Activated CD8-positive, alpha-beta memory T cell treated with anti-CD3 and anti-CD28 coated beads, Interleukin-2, amount 10 ng/mL, durations not matched to agents 7 days and 5 days (primary cell): Measurements from ENCODE around the gene IDH3B. TPM values are rescaled to one million over a fixed set of nuclear protein-coding genes. Genes with fewer than 3 reads are reported as not detected.
"Not testable (repeated sequence)": the region's sequence is repeated elsewhere in the genome, so short reads cannot be mapped to it uniquely, and the experiment has no call there.

Experiments
- ATAC-seq: fragments of 150-1000 bp; cut with Tn5 transposase; one replicate; pipeline ENCODE4 v1.10.0; 2021; ENCODE audit warnings: moderate library complexity
- CTCF ChIA-PET: fragments of 350-600 bp; sonication (Branson Sonifier 250); formaldehyde crosslinking; loops from one replicate; lab custom pipeline; 2021; ENCODE audit warnings: antibody characterized with exemption; lab: Charles Lee
- DNase-seq: peaks from one replicate; pipeline ENCODE4 v3.0.0-alpha.2; 2020
- H3K27ac Mint-ChIP-seq: one replicate; pipeline ENCODE4 v1.8.0; 2021; ENCODE audit warnings: mild to moderate bottlenecking, mixed read lengths
- H3K27me3 Mint-ChIP-seq: one replicate; pipeline ENCODE4 v1.8.0; 2021; ENCODE audit warnings: mixed read lengths
- H3K36me3 Mint-ChIP-seq: one replicate; pipeline ENCODE4 v1.8.0; 2021; ENCODE audit warnings: mild to moderate bottlenecking, mixed read lengths
- H3K4me1 Mint-ChIP-seq: one replicate; pipeline ENCODE4 v1.8.0; 2021; ENCODE audit warnings: mixed read lengths
- H3K4me3 Mint-ChIP-seq: one replicate; pipeline ENCODE4 v1.8.0; 2021; ENCODE audit warnings: mild to moderate bottlenecking, moderate library complexity, mixed read lengths
- H3K9me3 Mint-ChIP-seq: one replicate; pipeline ENCODE4 v1.8.0; 2022; ENCODE audit warnings: low read depth, mixed read lengths
- total RNA-seq, 2 experiments: library from RNA; stranded (reverse); gene quantifications; one replicate each; pipeline ENCODE4 v1.2.3, GENCODE V29; 2021

IDH3B gene
- total RNA-seq, 2 experiments from 2014 or later, result 91.4 to 96.0 TPM

GRCh38 chr20:2692886-2693285 is 28.9 kb upstream of the IDH3B start:
- Mint-ChIP-seq H3K4me1 (peaks cover 21% of the 10 kb centered on the region), H3K4me3 (no peak overlapping the region), H3K9me3 (no peaks in the 10 kb centered on the region), H3K27ac (no peak overlapping the region), H3K36me3 (peaks cover 2% of the 10 kb centered on the region), H3K27me3 (peaks cover 57% of the 10 kb centered on the region)
- ATAC-seq (peak; percentile 8), DNase-seq (no peak)
- CTCF ChIA-PET, result interaction anchor here (0.9 to 1.6 kb wide), 3 partner anchors 14 to 49 kb away, joined by 3 to 8 read pairs (median 3); no protein-coding TSS in a partner anchor

- H3K27me3 Mint-ChIP-seq, result peaks cover 57% of the 10 kb centered on the region
- peaks cover 26% of the 10 kb centered on the region for H3K4me1 Mint-ChIP-seq
- H3K9me3 Mint-ChIP-seq, result no peaks in the 10 kb centered on the region
- H3K4me3 Mint-ChIP-seq, result peak within 1 kb of the TSS; percentile 73
- CTCF ChIA-PET, result interaction anchor here (0.9 to 1.6 kb wide), 5 partner anchors 15 to 61 kb away, joined by 3 to 8 read pairs (median 3); no protein-coding TSS in a partner anchor
- H3K36me3 Mint-ChIP-seq, result peaks cover 2% of the 10 kb centered on the region
- H3K27ac Mint-ChIP-seq, result no peak within 1 kb of the TSS
- DNase-seq (no peak), ATAC-seq (peak; percentile 20)
Observed at GRCh38 chr20:2692036-2692885, 28.2 kb upstream of the IDH3B start, which contains the start of gene EBF4. TSS of gene EBF4 (plus strand) at chr20:2692780. CDS start at chr20:2693646, 866 bp downstream.

GRCh38 chr20:2691663-2692035 is 27.6 kb upstream of the IDH3B start:
- Mint-ChIP-seq H3K27ac (no peak overlapping the region), H3K4me3 (peak overlapping the region; percentile 73)

GRCh38 chr20:2691127-2691526 is 27.1 kb upstream of the IDH3B start:
- H3K27me3 Mint-ChIP-seq, result peaks cover 55% of the 10 kb centered on the region
- CTCF ChIA-PET, result interaction anchor here (1.5 kb wide), 1 partner anchor 50 kb away, joined by 4 read pairs; no protein-coding TSS in a partner anchor
- no peaks in the 10 kb centered on the region for H3K9me3 Mint-ChIP-seq
- peak overlapping the region; percentile 73 for H3K4me3 Mint-ChIP-seq
- no peak for ATAC-seq
- H3K36me3 Mint-ChIP-seq, result peaks cover 2% of the 10 kb centered on the region
- H3K27ac Mint-ChIP-seq, result no peak overlapping the region
- no peak for DNase-seq
- H3K4me1 Mint-ChIP-seq, result peaks cover 26% of the 10 kb centered on the region

More at GRCh38 chr20:2691663-2692035, 27.6 kb upstream of the IDH3B start:
- no peaks in the 10 kb centered on the region for H3K9me3 Mint-ChIP-seq
- peaks cover 53% of the 10 kb centered on the region for H3K27me3 Mint-ChIP-seq
- DNase-seq (no peak), ATAC-seq (no peak)
- CTCF ChIA-PET, result interaction anchor here (1.0 to 1.5 kb wide), 2 partner anchors 50 to 61 kb away, joined by 3 to 4 read pairs; no protein-coding TSS in a partner anchor
- peaks cover 26% of the 10 kb centered on the region for H3K4me1 Mint-ChIP-seq
- H3K36me3 Mint-ChIP-seq, result peaks cover 2% of the 10 kb centered on the region

- ATAC-seq (no peak), DNase-seq (no peak)
- Mint-ChIP-seq H3K9me3 (no peaks in the 10 kb centered on the region), H3K27ac (no peak overlapping the region), H3K27me3 (peaks cover 51% of the 10 kb centered on the region), H3K4me1 (peaks cover 26% of the 10 kb centered on the region), H3K36me3 (peaks cover 2% of the 10 kb centered on the region), H3K4me3 (no peak overlapping the region)
- CTCF ChIA-PET, result interaction anchor here (1.5 to 6.3 kb wide), 3 partner anchors 51 to 61 kb away, joined by 4 to 101 read pairs (median 87); no protein-coding TSS in a partner anchor
Observed at GRCh38 chr20:2690718-2691117, 26.7 kb upstream of the IDH3B start.

- H3K4me1 Mint-ChIP-seq, result peaks cover 27% of the 10 kb centered on the region
- no peak for ATAC-seq
- no peak overlapping the region for H3K27ac Mint-ChIP-seq
- CTCF ChIA-PET, result interaction anchor here (3.1 to 6.3 kb wide), 3 partner anchors 20 to 61 kb away, joined by 13 to 101 read pairs (median 87); no protein-coding TSS in a partner anchor
- DNase-seq, result no peak
- no peak overlapping the region for H3K4me3 Mint-ChIP-seq
- H3K36me3 Mint-ChIP-seq, result peaks cover 2% of the 10 kb centered on the region
- H3K9me3 Mint-ChIP-seq, result no peaks in the 10 kb centered on the region
- peaks cover 46% of the 10 kb centered on the region for H3K27me3 Mint-ChIP-seq
Observed at GRCh38 chr20:2690213-2690612, 26.2 kb upstream of the IDH3B start.

- peak; percentile 85 for ATAC-seq
Observed at GRCh38 chr20:2688041-2688591, 24.1 kb upstream of the IDH3B start.

GRCh38 chr20:2687514-2687913 is 23.5 kb upstream of the IDH3B start:
- no peak for ATAC-seq
- Mint-ChIP-seq H3K36me3 (peaks cover 2% of the 10 kb centered on the region), H3K9me3 (no peaks in the 10 kb centered on the region), H3K27me3 (peaks cover 43% of the 10 kb centered on the region), H3K4me1 (peaks cover 32% of the 10 kb centered on the region), H3K4me3 (peak overlapping the region; percentile 40), H3K27ac (peak overlapping the region; percentile 35)
- DNase-seq, result no peak
- CTCF ChIA-PET, result interaction anchor here (0.7 to 6.3 kb wide), 18 partner anchors 12 to 366 kb away, joined by 3 to 101 read pairs (median 8); partner anchors contain the start of genes IDH3B, PCED1A and VPS16

More at GRCh38 chr20:2688041-2688591, 24.1 kb upstream of the IDH3B start:
- Mint-ChIP-seq H3K36me3 (peaks cover 2% of the 10 kb centered on the region), H3K27ac (peak overlapping the region; percentile 52), H3K4me3 (peak overlapping the region; percentile 40), H3K9me3 (no peaks in the 10 kb centered on the region), H3K4me1 (peaks cover 32% of the 10 kb centered on the region), H3K27me3 (peaks cover 39% of the 10 kb centered on the region)
- CTCF ChIA-PET, result interaction anchor here (0.6 to 6.3 kb wide), 24 partner anchors 11 to 509 kb away, joined by 3 to 101 read pairs (median 5); partner anchors contain the start of genes IDH3B, PCED1A and VPS16
- DNase-seq, result peak; percentile 89

- not testable (repeated sequence) for H3K36me3 Mint-ChIP-seq, H3K27ac Mint-ChIP-seq, H3K4me3 Mint-ChIP-seq, H3K9me3 Mint-ChIP-seq, ATAC-seq, DNase-seq
- H3K27me3 Mint-ChIP-seq, result peaks cover 38% of the 10 kb centered on the region
- CTCF ChIA-PET, result interaction anchor here (0.8 to 6.3 kb wide), 9 partner anchors 9 to 167 kb away, joined by 3 to 101 read pairs (median 5); no protein-coding TSS in a partner anchor
- H3K4me1 Mint-ChIP-seq, result peaks cover 23% of the 10 kb centered on the region
Observed at GRCh38 chr20:2684817-2685216, 20.8 kb upstream of the IDH3B start.

GRCh38 chr20:2682040-2682439 is 18.0 kb upstream of the IDH3B start:
- H3K4me1 Mint-ChIP-seq, ATAC-seq, H3K36me3 Mint-ChIP-seq, H3K4me3 Mint-ChIP-seq, DNase-seq, H3K9me3 Mint-ChIP-seq, H3K27ac Mint-ChIP-seq, CTCF ChIA-PET: not testable (repeated sequence)
- peaks cover 31% of the 10 kb centered on the region for H3K27me3 Mint-ChIP-seq

GRCh38 chr20:2680046-2680445 is 16.0 kb upstream of the IDH3B start:
- no peak for ATAC-seq
- CTCF ChIA-PET, result no interaction called here
- Mint-ChIP-seq H3K4me1 (peaks cover 5% of the 10 kb centered on the region), H3K27ac (no peak overlapping the region), H3K36me3 (no peaks in the 10 kb centered on the region), H3K4me3 (no peak overlapping the region), H3K9me3 (no peaks in the 10 kb centered on the region), H3K27me3 (peaks cover 29% of the 10 kb centered on the region)
- no peak for DNase-seq

- CTCF ChIA-PET, result interaction anchor here (0.7 to 5.3 kb wide), 12 partner anchors 8 to 921 kb away, joined by 3 to 24 read pairs (median 4); partner anchors contain the start of gene SNRPB
- ATAC-seq (no peak), DNase-seq (no peak)
- H3K36me3 Mint-ChIP-seq, result no peaks in the 10 kb centered on the region
- H3K9me3 Mint-ChIP-seq, result no peaks in the 10 kb centered on the region
- no peak overlapping the region for H3K4me3 Mint-ChIP-seq
- no peak overlapping the region for H3K27ac Mint-ChIP-seq
- H3K27me3 Mint-ChIP-seq, result peaks cover 4% of the 10 kb centered on the region
- H3K4me1 Mint-ChIP-seq, result no peaks in the 10 kb centered on the region
Observed at GRCh38 chr20:2673453-2673852, 9.4 kb upstream of the IDH3B start.

- CTCF ChIA-PET, result interaction anchor here (1.0 to 5.3 kb wide), 7 partner anchors 13 to 329 kb away, joined by 3 to 24 read pairs (median 5); partner anchors contain the start of genes NOP56 and SNRPB
- peaks cover 7% of the 10 kb centered on the region for H3K27me3 Mint-ChIP-seq
- DNase-seq (no peak), ATAC-seq (peak; percentile 39)
- no peaks in the 10 kb centered on the region for H3K36me3 Mint-ChIP-seq
- no peak overlapping the region for H3K27ac Mint-ChIP-seq
- H3K9me3 Mint-ChIP-seq, result no peaks in the 10 kb centered on the region
- H3K4me1 Mint-ChIP-seq, result no peaks in the 10 kb centered on the region
- H3K4me3 Mint-ChIP-seq, result no peak overlapping the region
Observed at GRCh38 chr20:2672446-2672845, 8.4 kb upstream of the IDH3B start.
